K562 (cell line): Measurements from ENCODE around the gene GDF15. TPM values are rescaled to one million over a fixed set of nuclear protein-coding genes. Genes with fewer than 3 reads are reported as not detected.

Experiments
- ATAC-seq: fragments of 200-7000 bp; cut with Tn5 transposase; 3 replicates; pipeline ENCODE4 v1.9.1; 2020; ENCODE audit warnings: moderate library complexity
- BruUV-seq: library from RNA; stranded (reverse); fragments of 400-500 nt; replicated peaks from 2 replicates; lab custom pipeline; 2021; lab: Mats Ljungman, UMichigan
- CTCF ChIA-PET: fragments of 300-600 bp; formaldehyde crosslinking; extraction: SDS; loops from one replicate; lab custom pipeline; 2021; ENCODE audit warnings: low intra/inter-chr PET ratio; lab: Yijun Ruan, JAX
- POLR2A ChIA-PET: fragments of 300-600, 350-650 bp; sonication (Branson Sonifier 250); formaldehyde crosslinking; extraction: SDS; loops from one replicate; lab custom pipeline; 2021; ENCODE audit warnings: antibody characterized with exemption, inconsistent platforms; lab: Yijun Ruan, JAX
- DNase-seq, 4 experiments: peaks; one replicate each; pipeline versions ENCODE4 v3.0.0 to v3.0.0-alpha.2; 2011 to 2018; ENCODE audit warnings: low spot score in 3 of 4, mixed read lengths in 3 of 4; ENCODE audit errors: extremely low read depth in 1 of 4
- FAIRE-seq: peaks from 2 replicates; lab custom pipeline; 2011; peaks lifted over from hg19 to GRCh38; lab: Jason Lieb, UNC
- H2AFZ ChIP-seq: 2 replicates; pipeline ENCODE4 v1.6.0; 2011; ENCODE audit warnings: low read depth, low read length, control low read depth, inconsistent platforms
- H3K27ac ChIP-seq: fragments of 200-600 bp; 3 replicates; pipeline ENCODE4 v1.8.0; 2011; ENCODE audit warnings: low read depth, mild to moderate bottlenecking, control low read depth, inconsistent platforms, low read length, moderate library complexity, mixed read lengths; ENCODE audit errors: extremely low read depth
- H3K27me3 ChIP-seq, 2 experiments: fragments of 300-600 bp in 1 of 2; 2 replicates in 1 of 2; 3 replicates in 1 of 2; pipeline versions ENCODE4 v1.6.0 to v1.8.0; 2011; ENCODE audit warnings: inconsistent platforms in 2 of 2, low read length in 2 of 2, mild to moderate bottlenecking in 1 of 2, mixed read lengths in 1 of 2, moderate library complexity in 1 of 2; ENCODE audit not compliant: control insufficient read depth in 2 of 2, insufficient read depth in 2 of 2
- H3K36me3 ChIP-seq: fragments of 300-600 bp; 3 replicates; pipeline ENCODE4 v1.8.0; 2011; ENCODE audit warnings: mild to moderate bottlenecking, low read length, inconsistent platforms; ENCODE audit not compliant: control insufficient read depth, insufficient read depth
- H3K4me1 ChIP-seq, 2 experiments: fragments of 200-600 bp in 1 of 2; replicated peaks in 1 of 2; 2 replicates in 1 of 2; 3 replicates in 1 of 2; pipeline versions ENCODE4 v1.5.1 to v1.8.0; 2011; ENCODE audit warnings: inconsistent platforms in 2 of 2, low read length in 2 of 2, mild to moderate bottlenecking in 1 of 2, mixed read lengths in 1 of 2, moderate library complexity in 1 of 2; ENCODE audit not compliant: control insufficient read depth in 2 of 2, insufficient read depth in 2 of 2
- H3K4me2 ChIP-seq: 2 replicates; pipeline ENCODE4 v1.6.1; 2011; ENCODE audit warnings: low read length, control low read depth, inconsistent platforms, mixed read lengths; ENCODE audit not compliant: insufficient read depth
- H3K4me3 ChIP-seq: fragments of 200-600 bp; sonication (generic), shearing (Covaris generic); 2 replicates; pipeline ENCODE4 v1.5.1; 2016; ENCODE audit warnings: control low read depth, inconsistent platforms
- H3K79me2 ChIP-seq: fragments of 200-600 bp; 3 replicates; pipeline ENCODE4 v1.8.0; 2011; ENCODE audit warnings: low read length, inconsistent platforms; ENCODE audit not compliant: control insufficient read depth, insufficient read depth
- H3K9ac ChIP-seq, 2 experiments: 2 replicates each; pipeline versions ENCODE4 v1.6.0 to v1.6.1; 2011; ENCODE audit warnings: low read depth in 2 of 2, low read length in 2 of 2, control low read depth in 1 of 2, inconsistent platforms in 1 of 2, mild to moderate bottlenecking in 1 of 2, mixed read lengths in 1 of 2; ENCODE audit not compliant: insufficient read depth in 1 of 2
- H3K9me1 ChIP-seq: one replicate; pipeline ENCODE4 v1.6.0; 2011; ENCODE audit warnings: inconsistent platforms, mild to moderate bottlenecking, low read length, moderate library complexity; ENCODE audit not compliant: control insufficient read depth, insufficient read depth
- H3K9me3 ChIP-seq: replicated peaks from 2 replicates; pipeline ENCODE4 v1.5.1; 2011; ENCODE audit warnings: low read depth, low read length, inconsistent platforms; ENCODE audit not compliant: control insufficient read depth, insufficient read depth
- H4K20me1 ChIP-seq: replicated peaks from 2 replicates; pipeline ENCODE4 v1.6.1; 2011; ENCODE audit warnings: low read length, inconsistent platforms, mixed read lengths; ENCODE audit not compliant: control insufficient read depth, insufficient read depth
- CHD1 ChIP-seq: fragments of 200-600 bp; sonication (generic); IDR thresholded peaks from one replicate; pipeline ENCODE4 v1.6.1; 2012; ENCODE audit warnings: mild to moderate bottlenecking, moderate library complexity, low read length, inconsistent platforms
- ESRRA ChIP-seq: fragments of 450-650 bp; IDR thresholded peaks from 2 replicates; pipeline ENCODE4 v1.6.1; 2014; ENCODE audit warnings: low read depth, mild to moderate bottlenecking, moderate library complexity, borderline replicate concordance
- HNRNPK ChIP-seq: fragments of 200-400 bp; formaldehyde crosslinking; IDR thresholded peaks from one replicate; pipeline ENCODE4 v1.6.1; 2018; ENCODE audit warnings: mild to moderate bottlenecking, low read depth, low read length; ENCODE audit not compliant: poor library complexity, severe bottlenecking
- MXI1 ChIP-seq: IDR thresholded peaks from 2 replicates; pipeline ENCODE4 v1.6.1; 2011; ENCODE audit warnings: low read depth, mild to moderate bottlenecking, improper control_type of control experiment, low read length
- NCOA2 ChIP-seq, 2 experiments: fragments of 450-650 bp; IDR thresholded peaks; 2 replicates each; pipeline ENCODE4 v1.6.1; 2018; ENCODE audit warnings: mild to moderate bottlenecking in 2 of 2, moderate library complexity in 1 of 2; ENCODE audit not compliant: partially characterized antibody in 2 of 2
- NCOR1 ChIP-seq: fragments of 450-650 bp; IDR thresholded peaks from 2 replicates; pipeline ENCODE4 v1.6.1; 2016; ENCODE audit warnings: mild to moderate bottlenecking, moderate library complexity
- NR4A1 ChIP-seq, 2 experiments: fragments of 250-450 bp in 1 of 2; fragments of 450-650 bp in 1 of 2; sonication (Bioruptor Pico) in 1 of 2; IDR thresholded peaks; 2 replicates each; pipeline versions ENCODE4 v1.4.0 to v1.6.1; 2016 to 2020; ENCODE audit warnings: mild to moderate bottlenecking in 2 of 2, missing compliant biosample characterization in 1 of 2, missing genetic modification characterization in 1 of 2, moderate library complexity in 1 of 2
- PHTF2 ChIP-seq: fragments of 250-450 bp; sonication (Bioruptor Pico); IDR thresholded peaks from 2 replicates; pipeline ENCODE4 v1.5.0; 2021; ENCODE audit warnings: mild to moderate bottlenecking
- SIN3A ChIP-seq, 2 experiments: fragments of 150-350 bp in 1 of 2; IDR thresholded peaks; 2 replicates each; pipeline ENCODE4 v1.6.1; 2011 to 2016; ENCODE audit warnings: borderline replicate concordance in 2 of 2, low read depth in 2 of 2, low read length in 2 of 2, mild to moderate bottlenecking in 2 of 2, moderate library complexity in 2 of 2; ENCODE audit not compliant: control insufficient read depth in 1 of 2
- SRSF3 ChIP-seq: fragments of 200-400 bp; formaldehyde crosslinking; IDR thresholded peaks from 2 replicates; pipeline ENCODE4 v1.6.1; 2016; ENCODE audit warnings: mild to moderate bottlenecking, low read length, moderate library complexity; ENCODE audit not compliant: insufficient read depth
- SUPT5H ChIP-seq: fragments of 450-650 bp; IDR thresholded peaks from 2 replicates; pipeline ENCODE4 v1.6.1; 2016
- THRAP3 ChIP-seq: fragments of 450-650 bp; IDR thresholded peaks from 2 replicates; pipeline ENCODE4 v1.6.1; 2016; ENCODE audit warnings: mild to moderate bottlenecking, inconsistent platforms, borderline replicate concordance
- USF1 ChIP-seq: sonication (generic); formaldehyde crosslinking; IDR thresholded peaks from 2 replicates; pipeline ENCODE4 v1.9.0; 2022; ENCODE audit warnings: mild to moderate bottlenecking, missing genetic modification reagents
- USF2 ChIP-seq: sonication (generic); formaldehyde crosslinking; IDR thresholded peaks from 2 replicates; pipeline ENCODE4 v1.5.0; 2020; ENCODE audit warnings: missing genetic modification reagents
- ZNF263 ChIP-seq: sonication (generic); formaldehyde crosslinking; IDR thresholded peaks from 2 replicates; pipeline ENCODE4 v1.8.0; 2022; ENCODE audit warnings: mild to moderate bottlenecking, missing genetic modification reagents, borderline replicate concordance
- WGBS: fragments of 100-300 bp; shearing (Covaris generic); methylation state at CpG from one replicate; pipeline ENCODE4 v1.1.6; 2016; ENCODE audit warnings: low coverage, mixed read lengths; ENCODE audit not compliant: insufficient coverage; ENCODE audit errors: missing lambda C conversion rate; 5-methylcytosine and 5-hydroxymethylcytosine counted together
- in situ Hi-C: fragments of 300-500 bp; cut with MboI; formaldehyde crosslinking; loops from 4 replicates; pipeline ENCODE4 v1.15.0; 2018; ENCODE audit warnings: inconsistent platforms, mixed read lengths
- intact Hi-C: fragments of 100-400 bp; cut with micrococcal nuclease; formaldehyde crosslinking; loops from 2 replicates; pipeline ENCODE4 v1.14.2; 2022
- polyA plus RNA-seq, 8 experiments: library from polyadenylated mRNA; depleted of rRNA in 4 of 8; stranded (reverse) in 5 of 8; unstranded in 3 of 8; fragments of >200 nt; fragmentation: Nextera tagmentation in 2 of 8; fragmentation: Illumina TruSeq in 1 of 8; extraction: Ambion mirVana in 2 of 8; extraction: Trizol in 1 of 8; gene quantifications; 2 replicates each; pipeline versions ENCODE4 v1.2.1 to v1.2.3, GENCODE V29; 2011 to 2014; ENCODE audit warnings: inconsistent platforms in 1 of 8, missing spikeins in 1 of 8
- total RNA-seq, 7 experiments: library from RNA; depleted of rRNA in 6 of 7; stranded (reverse); fragments of >200 nt in 6 of 7; fragmentation: Illumina TruSeq in 2 of 7; extraction: Trizol in 2 of 7; gene quantifications; 2 replicates each; pipeline versions ENCODE4 v1.2.1 to v1.2.3, GENCODE V29; 2011 to 2021; ENCODE audit warnings: low replicate concordance in 1 of 7
- TF ChIP-seq, protein P1 (sequence below): sonication (generic); formaldehyde crosslinking; IDR thresholded peaks from 2 replicates; pipeline ENCODE4 v1.8.1; 2022; ENCODE audit warnings: missing genetic modification reagents
- TF ChIP-seq, protein P2 (sequence below): fragments of 450-650 bp; IDR thresholded peaks from one replicate; pipeline ENCODE4 v1.6.1; 2018; ENCODE audit warnings: mild to moderate bottlenecking, moderate library complexity; ENCODE audit not compliant: partially characterized antibody

GDF15 gene
- total and polyA plus RNA-seq, 9 of the 15 experiments (the other 6 are each of a cell fraction or from before 2014, with no cell fraction given), result 2.3 to 82.4 (median 12.5) TPM

DNA sequence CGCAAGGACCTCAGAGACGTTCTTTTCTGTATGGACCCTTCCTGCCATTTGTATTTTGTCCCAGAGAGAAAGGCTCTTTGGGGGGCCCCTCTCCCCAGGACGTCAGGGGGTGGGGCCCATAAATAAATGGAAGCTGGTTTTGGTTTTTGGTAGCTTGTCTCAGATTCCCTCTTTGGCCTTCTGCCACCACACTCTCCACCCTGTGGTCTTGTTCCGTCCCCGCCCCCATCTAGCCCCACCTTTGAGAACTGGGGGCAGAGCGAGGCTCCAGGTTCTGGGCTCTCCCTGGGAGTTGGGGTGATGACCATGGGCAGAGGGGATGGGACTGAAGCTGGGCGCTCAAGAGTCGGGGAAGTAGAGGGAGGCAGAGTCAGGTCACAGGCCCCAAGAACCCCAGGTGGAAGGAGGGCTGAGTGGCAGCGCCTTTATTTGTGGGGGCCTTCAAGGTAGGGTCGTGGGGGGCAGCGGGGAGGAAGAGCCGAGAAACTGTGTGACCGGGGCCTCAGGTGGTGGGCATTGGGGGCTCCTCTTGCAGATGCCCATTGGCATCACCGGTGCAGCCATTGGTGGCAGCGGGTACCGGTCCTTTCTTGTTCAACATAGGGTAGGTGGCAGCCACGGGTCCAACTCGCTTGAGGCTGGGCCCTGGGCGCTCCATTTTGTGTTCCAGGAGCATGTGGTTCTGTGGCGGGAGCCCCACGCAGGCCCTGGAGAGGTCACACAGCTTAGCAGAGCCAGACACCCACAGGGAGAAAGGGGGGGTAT, 48.6 kb downstream of the GDF15 start:
- Histone ChIP-seq H3K4me3 (peak overlapping the region; percentile 24), H3K27me3 (no peaks in the 10 kb centered on the region), H3K4me1 (peaks cover 47 to 97% of the 10 kb centered on the region in 2 experiments), H3K4me2 (no peak overlapping the region; the same call in 1 of the 2 replicates), H3K9me3 (no peaks in the 10 kb centered on the region), H3K36me3 (peaks cover 62% of the 10 kb centered on the region), H4K20me1 (peaks cover 9% of the 10 kb centered on the region), H2AFZ (no peak overlapping the region), H3K27ac (peak overlapping the region; percentile 67; the same call in 1 of the 3 replicates), H3K79me2 (peaks cover 70% of the 10 kb centered on the region), H3K9me1 (no peaks in the 10 kb centered on the region), H3K9ac (peak overlapping the region in 1 of 2 experiments; percentile 85; a peak in 2 of 4 replicates)
- BruUV-seq, result no TSS peak
- WGBS, result 70% methylated on average over 17 of the region's 21 CpGs
- ChIA-PET POLR2A (interaction anchor here (0.5 to 1.2 kb wide), 8 partner anchors 9 to 157 kb away, joined by 3 to 4 read pairs (median 3); partner anchors contain the start of gene GDF15), CTCF (no interaction called here)
- ATAC-seq (no peak), DNase-seq (peak in 2 of 4 experiments; percentile 31 to 72), FAIRE-seq (no peak)
- in situ Hi-C loops (no loop called here), intact Hi-C loops (no loop called here)
- no peak for TF ChIP-seq USF1 (CRISPR knock-in tag)
- TF ChIP-seq NCOR1, result 0 out of 2 replicates have a peak, but pooled peaks have one; percentile 1
- TF ChIP-seq NCOA2 (IDR thresholded peaks at IDR 0.05; ENCODE audit: partially characterized antibody in 2 of 2), result no peak
- TF ChIP-seq, protein P1, sequence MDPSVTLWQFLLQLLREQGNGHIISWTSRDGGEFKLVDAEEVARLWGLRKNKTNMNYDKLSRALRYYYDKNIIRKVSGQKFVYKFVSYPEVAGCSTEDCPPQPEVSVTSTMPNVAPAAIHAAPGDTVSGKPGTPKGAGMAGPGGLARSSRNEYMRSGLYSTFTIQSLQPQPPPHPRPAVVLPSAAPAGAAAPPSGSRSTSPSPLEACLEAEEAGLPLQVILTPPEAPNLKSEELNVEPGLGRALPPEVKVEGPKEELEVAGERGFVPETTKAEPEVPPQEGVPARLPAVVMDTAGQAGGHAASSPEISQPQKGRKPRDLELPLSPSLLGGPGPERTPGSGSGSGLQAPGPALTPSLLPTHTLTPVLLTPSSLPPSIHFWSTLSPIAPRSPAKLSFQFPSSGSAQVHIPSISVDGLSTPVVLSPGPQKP (CRISPR knock-in tag), result no peak
- TF ChIP-seq SRSF3, result no peak
- 0 out of 2 replicates have a peak, but pooled peaks have one; percentile 63 for TF ChIP-seq SUPT5H
- no peak for TF ChIP-seq PHTF2 (CRISPR knock-in tag)
- TF ChIP-seq NR4A1 (CRISPR knock-in tag; IDR thresholded peaks at IDR 0.05), result no peak
- no peak for TF ChIP-seq NR4A1 (tag; IDR thresholded peaks at IDR 0.05)
- TF ChIP-seq ZNF263 (CRISPR knock-in tag), result no peak
- TF ChIP-seq HNRNPK, result no peak
- TF ChIP-seq, protein P2, sequence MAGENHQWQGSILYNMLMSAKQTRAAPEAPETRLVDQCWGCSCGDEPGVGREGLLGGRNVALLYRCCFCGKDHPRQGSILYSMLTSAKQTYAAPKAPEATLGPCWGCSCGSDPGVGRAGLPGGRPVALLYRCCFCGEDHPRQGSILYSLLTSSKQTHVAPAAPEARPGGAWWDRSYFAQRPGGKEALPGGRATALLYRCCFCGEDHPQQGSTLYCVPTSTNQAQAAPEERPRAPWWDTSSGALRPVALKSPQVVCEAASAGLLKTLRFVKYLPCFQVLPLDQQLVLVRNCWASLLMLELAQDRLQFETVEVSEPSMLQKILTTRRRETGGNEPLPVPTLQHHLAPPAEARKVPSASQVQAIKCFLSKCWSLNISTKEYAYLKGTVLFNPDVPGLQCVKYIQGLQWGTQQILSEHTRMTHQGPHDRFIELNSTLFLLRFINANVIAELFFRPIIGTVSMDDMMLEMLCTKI, result no peak
- TF ChIP-seq CHD1, result no peak
- TF ChIP-seq THRAP3, result no peak
- TF ChIP-seq SIN3A (IDR thresholded peaks at IDR 0.05; ENCODE audit: borderline replicate concordance in 2 of 2, control insufficient read depth in 1 of 2, low read depth in 2 of 2, low read length in 2 of 2), result 0 out of 4 replicates have a peak, but pooled peaks of 1 of the 2 experiments have one; percentile 5
- TF ChIP-seq MXI1, result no peak
- no peak for TF ChIP-seq ESRRA
- TF ChIP-seq USF2, result no peak
